ENCODE results near the gene MPHOSPH9. TPM values are rescaled to one million over a fixed set of nuclear protein-coding genes. Genes with fewer than 3 reads are reported as not detected.

Gene MPHOSPH9
- total and polyA plus RNA-seq, 2 of the 13 experiments (the other 11 are each of a cell fraction or from before 2014, with no cell fraction given): 20.3 to 63.4 TPM

- TF ChIP-seq GMEB2 (CRISPR knock-in tag; IDR thresholded peaks at IDR 0.05; ENCODE audit: low read depth): peak; percentile 79
- TF ChIP-seq BORCS8-MEF2B (CRISPR knock-in tag; IDR thresholded peaks at IDR 0.05): peak; percentile 81
- no peak for TF ChIP-seq ZNF562 (CRISPR knock-in tag; IDR thresholded peaks at IDR 0.05; ENCODE audit: borderline replicate concordance)
- no peak for TF ChIP-seq ZNF496 (CRISPR knock-in tag; IDR thresholded peaks at IDR 0.05; ENCODE audit: insufficient replicate concordance)
- TF ChIP-seq RELA (CRISPR knock-in tag; IDR thresholded peaks at IDR 0.05): peak; percentile 79; the same call in 1 of the 2 replicates
- TF ChIP-seq TRIM24 (CRISPR knock-in tag; IDR thresholded peaks at IDR 0.05): no peak
- peak; percentile 81 for TF ChIP-seq DR1 (CRISPR knock-in tag; IDR thresholded peaks at IDR 0.05)
- no peak for TF ChIP-seq FOXO1 (CRISPR knock-in tag; IDR thresholded peaks at IDR 0.05)
- peak; percentile 27; the same call in 1 of the 2 replicates for TF ChIP-seq KAT7 (CRISPR knock-in tag; IDR thresholded peaks at IDR 0.05; ENCODE audit: borderline replicate concordance)
- TF ChIP-seq KMT2A (CRISPR knock-in tag; IDR thresholded peaks at IDR 0.05): no peak; the same call in none of the 2 replicates
- 0 out of 2 replicates have a peak, but pooled peaks have one; percentile 36 for TF ChIP-seq HNF4A (CRISPR knock-in tag; IDR thresholded peaks at IDR 0.05)
- TF ChIP-seq LBX2 (CRISPR knock-in tag; IDR thresholded peaks at IDR 0.05; ENCODE audit: borderline replicate concordance): peak; percentile 85
- peak; percentile 86 for TF ChIP-seq ZNF709 (CRISPR knock-in tag; IDR thresholded peaks at IDR 0.05)
- TF ChIP-seq PAF1 (CRISPR knock-in tag; IDR thresholded peaks at IDR 0.05): no peak
- 0 out of 2 replicates have a peak, but pooled peaks have one; percentile 78 for TF ChIP-seq ZNF792 (CRISPR knock-in tag; IDR thresholded peaks at IDR 0.05)
- TF ChIP-seq ZNF281 (CRISPR knock-in tag; IDR thresholded peaks at IDR 0.05; ENCODE audit: borderline replicate concordance): no peak; the same call in 1 of the 2 replicates
- TF ChIP-seq ZNF318 (CRISPR knock-in tag; IDR thresholded peaks at IDR 0.05): 0 out of 2 replicates have a peak, but pooled peaks have one; percentile 60
These were observed at the start of gene MPHOSPH9, which contains the start of gene MTRFR (continued) for GRCh38 chr12:123232807-123233504.
